HG03342 (cell line): Measurements from ENCODE around the gene LSM14B.
"Not testable (repeated sequence)": the region's sequence is repeated elsewhere in the genome, so short reads cannot be mapped to it uniquely, and the experiment has no call there.

Experiments used
- ATAC-seq: cut with Tn5 transposase; IDR thresholded peaks from one replicate; pipeline ENCODE4 v1.9.1; 2021; ENCODE audit warnings: mild to moderate bottlenecking, moderate library complexity; ENCODE audit not compliant: unreplicated experiment

LSM14B gene

GRCh38 chr20:62143957-62144825 is 21.9 kb downstream of the LSM14B start:
- ATAC-seq: peak; percentile 20

GRCh38 chr20:62145688-62146018 is 23.4 kb downstream of the LSM14B start:
- ATAC-seq: no peak

GRCh38 chr20:62146019-62146755 is 23.9 kb downstream of the LSM14B start:
- ATAC-seq: no peak

- ATAC-seq: no peak
These were observed 24.9 kb downstream of the LSM14B start for GRCh38 chr20:62147125-62147524.

- no peak for ATAC-seq
These were observed 25.3 kb downstream of the LSM14B start for GRCh38 chr20:62147528-62147927.

- not testable (repeated sequence) for ATAC-seq
These were observed 26.1 kb downstream of the LSM14B start for GRCh38 chr20:62148383-62148782.

DNA sequence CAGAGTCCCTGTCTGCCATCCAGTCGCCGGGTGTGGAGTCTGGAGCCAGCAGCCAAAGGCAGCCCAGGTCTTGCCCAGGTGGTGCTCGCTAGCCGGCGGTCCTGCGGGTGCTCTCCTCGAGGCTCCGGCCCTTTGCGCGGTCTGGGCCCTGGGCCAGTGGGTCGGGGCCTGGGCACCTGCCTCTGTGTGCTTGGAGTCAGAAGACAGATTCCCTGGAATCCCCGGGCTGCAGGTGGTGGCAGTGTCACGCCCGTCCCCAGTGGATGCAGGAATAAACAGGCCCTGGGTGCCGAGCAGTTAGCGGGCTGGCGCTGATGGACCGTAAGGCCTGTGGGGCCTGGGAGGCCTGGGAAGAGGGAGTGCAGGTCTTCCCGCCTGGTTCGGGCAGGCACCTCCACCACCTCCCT is 26.6 kb downstream of the LSM14B start:
- ATAC-seq: no peak

DNA sequence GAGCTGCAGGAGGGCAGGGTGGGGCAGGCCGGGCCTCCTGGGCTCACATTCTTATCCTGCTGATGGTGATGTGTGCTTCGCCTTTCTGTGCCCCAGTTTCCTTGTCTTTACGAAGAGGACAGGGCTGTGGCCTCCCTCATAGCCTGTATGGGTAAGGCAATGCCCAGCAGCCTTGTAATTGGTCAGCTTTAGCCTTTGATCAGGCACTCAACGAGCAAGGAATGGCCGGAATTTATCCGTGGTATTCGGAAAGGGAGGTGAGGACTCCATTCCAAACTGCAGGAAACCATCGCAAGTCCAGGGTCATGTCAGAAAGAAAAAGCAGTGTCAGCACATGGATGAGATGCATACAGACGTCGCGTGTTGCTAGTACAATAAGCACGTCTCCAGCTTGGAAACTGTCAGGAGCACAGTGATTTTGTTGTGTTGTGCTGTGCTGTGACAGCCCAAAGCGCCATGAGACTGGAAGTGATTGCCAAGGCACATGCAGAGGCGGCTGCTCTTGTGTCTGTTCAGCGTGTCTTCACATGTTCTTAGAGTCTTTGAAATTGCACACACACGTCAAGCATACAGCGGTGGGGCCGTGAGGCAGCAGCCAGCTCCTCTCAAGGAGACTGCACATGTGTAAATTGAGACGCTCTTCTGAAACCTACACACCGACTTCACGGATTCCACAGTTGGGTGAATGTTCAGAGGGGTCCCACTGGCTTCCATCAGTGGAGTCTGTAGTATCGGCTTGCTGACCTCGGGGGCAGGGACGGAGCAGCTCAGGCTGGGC is 27.4 kb downstream of the LSM14B start:
- no peak for ATAC-seq

DNA sequence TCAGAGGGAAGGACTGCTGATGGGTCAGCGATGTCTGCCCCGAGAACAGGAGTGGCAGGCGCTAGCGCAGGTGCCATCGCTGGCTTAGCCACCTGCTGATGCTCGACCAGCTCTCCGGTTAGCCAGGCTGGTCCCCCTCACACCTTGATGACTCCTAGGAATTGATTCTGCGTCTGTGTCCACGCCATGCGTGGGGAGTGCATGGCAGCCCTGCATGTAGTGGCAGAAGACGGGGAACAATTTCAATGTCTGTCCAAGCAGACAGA is 28.0 kb downstream of the LSM14B start:
- ATAC-seq: no peak

- no peak for ATAC-seq
These were observed 28.9 kb downstream of the LSM14B start for GRCh38 chr20:62151225-62151624.

- ATAC-seq: no peak
These were observed 29.6 kb downstream of the LSM14B start for GRCh38 chr20:62151835-62152364.

- ATAC-seq: no peak
These were observed 33.4 kb downstream of the LSM14B start for GRCh38 chr20:62155428-62156253.

DNA sequence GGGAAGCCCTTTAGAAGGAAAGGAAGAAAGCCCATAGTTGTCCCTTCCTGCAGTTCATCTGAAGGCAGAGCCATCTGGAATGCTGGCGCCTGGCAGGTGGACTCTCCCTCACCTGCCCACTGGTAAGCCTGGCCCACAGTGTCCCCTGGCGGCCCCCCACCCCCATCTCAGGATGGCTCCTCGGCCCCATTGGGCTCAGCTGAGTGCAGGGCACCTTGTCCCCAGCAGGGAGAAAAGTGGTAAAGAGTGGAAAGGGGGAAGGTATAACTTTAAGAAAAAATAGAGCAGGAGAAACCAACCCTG is 33.9 kb downstream of the LSM14B start:
- ATAC-seq: no peak

GRCh38 chr20:62156592-62157386 is 34.5 kb downstream of the LSM14B start:
- no peak for ATAC-seq

- no peak for ATAC-seq
These were observed 35.3 kb downstream of the LSM14B start for GRCh38 chr20:62157387-62158087.

DNA sequence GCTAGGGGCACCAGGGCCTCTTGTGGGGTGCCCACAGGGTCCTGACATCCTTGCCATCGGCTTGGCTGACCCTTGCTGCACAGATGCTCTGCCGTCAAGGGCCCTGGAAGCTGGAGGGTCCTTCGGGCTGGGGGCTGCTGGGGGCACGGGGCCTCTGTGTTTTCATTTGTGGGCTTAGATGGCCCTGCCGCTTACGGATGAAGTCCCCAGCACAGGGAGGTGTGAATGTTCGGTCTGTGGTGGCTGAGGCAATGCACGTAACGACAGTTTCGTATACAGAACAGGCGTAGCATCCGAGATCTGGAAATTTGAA is 35.8 kb downstream of the LSM14B start:
- no peak for ATAC-seq

DNA sequence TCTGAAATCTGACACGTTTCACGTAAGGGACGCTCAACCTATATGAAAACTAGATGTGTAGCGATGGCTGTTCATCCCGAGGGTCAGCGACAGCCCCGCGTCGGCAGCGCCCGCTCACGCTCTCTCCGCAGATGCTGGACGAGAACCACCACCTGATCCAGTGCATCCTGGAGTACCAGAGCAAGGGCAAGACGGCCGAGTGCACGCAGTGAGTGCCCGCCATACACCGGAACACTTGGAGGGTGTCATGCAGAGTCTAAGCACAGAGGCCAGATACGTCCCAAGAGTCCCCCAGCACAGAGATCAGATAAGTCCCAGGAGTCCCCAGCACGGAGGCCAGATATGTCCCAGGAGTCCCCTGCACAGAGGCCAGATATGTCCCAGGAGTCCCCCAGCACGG is 36.3 kb downstream of the LSM14B start:
- ATAC-seq: no peak

- ATAC-seq: no peak
These were observed 36.8 kb downstream of the LSM14B start for GRCh38 chr20:62159052-62159451.

DNA sequence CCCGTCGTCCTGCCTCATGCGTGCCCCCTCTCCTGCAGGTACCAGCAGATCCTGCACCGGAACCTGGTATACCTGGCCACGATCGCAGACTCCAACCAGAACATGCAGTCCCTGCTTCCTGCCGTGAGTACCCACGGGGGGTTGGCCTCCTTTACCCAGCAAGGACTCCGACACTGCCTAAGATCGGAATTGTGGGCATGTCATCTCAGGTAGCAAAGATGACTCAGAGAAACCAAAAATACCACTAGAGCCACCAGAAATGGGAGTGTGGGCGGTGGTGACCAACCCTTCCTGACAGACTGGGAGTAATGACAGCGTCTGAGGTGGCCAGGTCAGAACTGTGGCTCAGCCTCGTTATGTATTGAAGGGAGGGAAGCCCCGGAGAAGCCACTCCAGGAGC is 37.6 kb downstream of the LSM14B start:
- no peak for ATAC-seq

- ATAC-seq: no peak
These were observed 38.0 kb downstream of the LSM14B start for GRCh38 chr20:62160253-62160652.
